ENCODE data around the gene ZNF516.

DNA sequence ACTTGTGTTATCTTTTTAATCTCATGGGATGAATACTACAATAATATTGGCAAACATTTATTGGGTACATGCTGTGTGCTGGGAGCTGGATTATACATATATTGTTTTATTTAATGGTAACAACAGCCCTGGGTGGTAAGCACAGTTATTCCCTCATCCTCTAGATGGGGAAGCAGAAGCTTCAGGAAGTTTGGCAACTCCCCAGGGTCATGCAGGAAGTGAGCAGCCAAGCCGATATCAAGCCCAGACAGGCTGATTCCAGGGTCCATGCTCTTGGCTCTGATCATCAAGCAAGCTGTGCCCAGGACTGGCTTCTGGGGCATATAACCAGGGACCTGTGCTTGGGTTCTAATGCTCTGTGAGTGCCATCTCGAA, 155.8 kb downstream of the ZNF516 start:
- TF ChIP-seq POLR2AphosphoS5 (IDR thresholded peaks at IDR 0.05; ENCODE audit: low read depth, low read length) (no peak), REST (IDR thresholded peaks at IDR 0.05; ENCODE audit: insufficient read depth in 1 of 2, low read depth in 2 of 2, low read length in 2 of 2) (no peak), TAF1 (IDR thresholded peaks at IDR 0.05; ENCODE audit: borderline replicate concordance, insufficient read depth, low read length) (no peak)
